ENCODE results near the gene SCRN2.

- no peak for TF ChIP-seq POLR2AphosphoS5 (IDR thresholded peaks at IDR 0.05; ENCODE audit: low read depth)
- no peak for TF ChIP-seq CTCF (IDR thresholded peaks at IDR 0.05; ENCODE audit: insufficient read depth, low read length)
These were observed 41.9 kb upstream of the SCRN2 start for GRCh38 chr17:47882695-47883588.

All from HL-60 (cell line).